ENCODE results near the gene EP400. TPM values are rescaled to one million over a fixed set of nuclear protein-coding genes. Genes with fewer than 3 reads are reported as not detected.

The EP400 gene
- total RNA-seq, 6 experiments from 2014 or later = 27.5 to 35.3 (median 30.4) TPM

DNA sequence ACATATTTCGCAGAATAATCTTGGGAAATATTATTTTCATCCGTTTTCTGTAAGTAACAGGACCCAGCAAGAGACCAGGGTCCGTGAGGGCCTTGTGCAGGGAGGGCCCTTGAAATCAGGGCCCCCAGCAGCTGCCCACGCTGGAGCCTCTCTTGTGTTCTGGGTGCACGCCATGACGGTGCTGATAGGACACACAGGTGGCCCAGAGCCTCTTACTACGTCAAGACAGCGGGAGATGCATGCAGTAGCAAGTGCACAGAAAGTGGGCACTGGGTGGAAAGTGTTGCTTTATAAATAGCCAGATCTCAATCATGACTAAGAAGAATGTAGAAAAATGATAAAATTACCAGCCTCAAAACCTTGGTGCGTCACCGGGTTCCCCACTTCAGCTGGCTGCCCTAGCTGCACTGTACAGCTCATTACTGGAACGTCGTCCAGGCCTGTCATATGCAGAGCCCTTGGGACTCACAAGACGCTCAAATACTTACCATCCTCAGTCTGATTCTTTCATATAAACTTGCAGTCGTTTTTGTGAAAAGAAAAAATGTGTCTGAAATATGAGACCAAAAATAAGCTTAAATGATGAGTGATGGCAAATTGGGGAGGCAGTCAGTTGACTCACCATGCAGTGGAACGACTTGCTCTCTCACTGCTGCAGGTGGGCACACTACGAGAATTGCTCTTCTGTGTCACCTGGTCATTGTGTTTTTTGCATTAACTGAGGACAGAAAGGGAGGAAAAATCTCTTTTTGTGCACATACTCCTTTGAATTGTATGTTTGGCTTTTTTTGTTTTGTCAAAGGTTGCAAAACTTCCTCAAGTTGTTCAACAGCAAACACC lies 126.2 kb downstream of the EP400 start:
- H3K27me3 Mint-ChIP-seq (ENCODE audit: insufficient read depth) = 0 out of 2 replicates have a peak, but pooled peaks cover 3% of the 10 kb centered on the region
- H3K4me1 Mint-ChIP-seq (ENCODE audit: low read depth) = peaks cover 13% of the 10 kb centered on the region
- no peak for DNase-seq
- TF ChIP-seq, protein P1, sequence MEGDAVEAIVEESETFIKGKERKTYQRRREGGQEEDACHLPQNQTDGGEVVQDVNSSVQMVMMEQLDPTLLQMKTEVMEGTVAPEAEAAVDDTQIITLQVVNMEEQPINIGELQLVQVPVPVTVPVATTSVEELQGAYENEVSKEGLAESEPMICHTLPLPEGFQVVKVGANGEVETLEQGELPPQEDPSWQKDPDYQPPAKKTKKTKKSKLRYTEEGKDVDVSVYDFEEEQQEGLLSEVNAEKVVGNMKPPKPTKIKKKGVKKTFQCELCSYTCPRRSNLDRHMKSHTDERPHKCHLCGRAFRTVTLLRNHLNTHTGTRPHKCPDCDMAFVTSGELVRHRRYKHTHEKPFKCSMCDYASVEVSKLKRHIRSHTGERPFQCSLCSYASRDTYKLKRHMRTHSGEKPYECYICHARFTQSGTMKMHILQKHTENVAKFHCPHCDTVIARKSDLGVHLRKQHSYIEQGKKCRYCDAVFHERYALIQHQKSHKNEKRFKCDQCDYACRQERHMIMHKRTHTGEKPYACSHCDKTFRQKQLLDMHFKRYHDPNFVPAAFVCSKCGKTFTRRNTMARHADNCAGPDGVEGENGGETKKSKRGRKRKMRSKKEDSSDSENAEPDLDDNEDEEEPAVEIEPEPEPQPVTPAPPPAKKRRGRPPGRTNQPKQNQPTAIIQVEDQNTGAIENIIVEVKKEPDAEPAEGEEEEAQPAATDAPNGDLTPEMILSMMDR (IDR thresholded peaks at IDR 0.05) = no peak
- no peak overlapping the region for H3K4me3 Mint-ChIP-seq
- H3K9me3 Mint-ChIP-seq = no peaks in the 10 kb centered on the region
- peaks cover 29% of the 10 kb centered on the region for H3K36me3 Mint-ChIP-seq (ENCODE audit: low read depth)
- H3K27ac Mint-ChIP-seq = no peak overlapping the region

DNA sequence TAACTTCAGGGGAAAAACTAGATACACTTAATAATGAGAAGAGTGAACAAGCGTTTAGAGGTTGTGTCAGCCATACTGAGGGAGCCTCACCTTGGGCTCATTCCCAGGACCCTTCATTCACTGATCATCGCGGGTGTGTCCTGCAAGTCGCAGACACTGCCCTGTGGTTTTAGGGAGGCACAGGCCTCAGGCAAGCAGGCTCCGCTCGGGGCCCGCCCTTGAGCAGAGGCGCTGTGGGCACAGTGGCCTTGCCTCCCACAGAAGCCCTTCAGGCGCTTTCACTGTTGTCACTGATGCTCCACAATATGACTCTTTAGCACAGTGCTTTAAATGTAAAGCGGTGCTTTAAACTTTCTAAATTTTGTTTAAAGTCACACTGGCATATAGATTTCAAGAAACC lies 127.0 kb downstream of the EP400 start:
- no peaks in the 10 kb centered on the region for H3K9me3 Mint-ChIP-seq

DNA sequence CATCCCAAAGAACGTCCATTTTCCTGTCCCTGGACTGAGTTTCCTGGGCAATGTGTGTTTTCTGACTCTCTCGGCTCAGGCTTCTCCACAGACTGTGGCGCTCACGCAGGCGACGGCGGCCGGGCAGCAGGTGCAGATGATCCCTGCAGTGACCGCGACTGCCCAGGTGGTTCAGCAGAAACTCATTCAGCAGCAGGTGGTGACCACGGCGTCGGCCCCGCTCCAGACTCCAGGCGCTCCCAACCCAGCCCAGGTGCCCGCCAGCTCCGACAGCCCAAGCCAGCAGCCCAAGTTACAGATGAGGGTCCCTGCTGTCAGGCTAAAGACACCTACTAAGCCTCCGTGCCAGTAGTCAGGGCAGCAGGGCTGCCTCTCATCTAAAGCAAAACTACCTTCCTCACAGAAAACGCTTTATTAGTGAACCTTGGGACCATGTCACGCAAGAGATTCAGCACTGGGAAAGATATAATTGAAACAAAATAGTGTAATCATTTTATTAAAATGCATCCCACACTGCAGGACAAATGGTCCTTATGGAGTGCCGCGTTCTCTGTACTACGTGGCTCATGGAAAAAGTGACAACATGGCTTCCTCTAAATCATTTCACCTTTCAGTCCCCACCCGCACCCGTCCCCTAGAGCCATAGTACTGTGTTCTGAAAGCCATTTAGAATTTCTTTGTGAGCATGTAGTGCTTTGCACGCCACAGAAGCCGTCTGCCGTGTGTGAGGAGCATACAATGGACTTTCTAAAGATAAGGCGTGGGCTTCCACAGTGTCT lies 127.8 kb downstream of the EP400 start:
- peaks cover 13% of the 10 kb centered on the region for H3K4me1 Mint-ChIP-seq (ENCODE audit: low read depth)

More for the DNA sequence above, 127.0 kb downstream of the EP400 start:
- no peak overlapping the region for H3K27ac Mint-ChIP-seq
- no peak overlapping the region for H3K4me3 Mint-ChIP-seq
- TF ChIP-seq, protein P1 (IDR thresholded peaks at IDR 0.05) = no peak
- H3K27me3 Mint-ChIP-seq (ENCODE audit: insufficient read depth) = 0 out of 2 replicates have a peak, but pooled peaks cover 3% of the 10 kb centered on the region
- H3K4me1 Mint-ChIP-seq (ENCODE audit: low read depth) = peaks cover 13% of the 10 kb centered on the region
- H3K36me3 Mint-ChIP-seq (ENCODE audit: low read depth) = peaks cover 29% of the 10 kb centered on the region
- no peak for DNase-seq

GRCh38 chr12:132078190-132078589 lies 128.4 kb downstream of the EP400 start:
- TF ChIP-seq, protein P1 (IDR thresholded peaks at IDR 0.05) = no peak
- DNase-seq = peak; percentile 85
- no peaks in the 10 kb centered on the region for H3K9me3 Mint-ChIP-seq
- peak overlapping the region; percentile 86 for H3K27ac Mint-ChIP-seq
- H3K27me3 Mint-ChIP-seq (ENCODE audit: insufficient read depth) = 0 out of 2 replicates have a peak, but pooled peaks cover 3% of the 10 kb centered on the region
- peak overlapping the region; percentile 60 for H3K4me3 Mint-ChIP-seq
- peaks cover 13% of the 10 kb centered on the region for H3K4me1 Mint-ChIP-seq (ENCODE audit: low read depth)
- peaks cover 29% of the 10 kb centered on the region for H3K36me3 Mint-ChIP-seq (ENCODE audit: low read depth)

More for the DNA sequence above, 127.8 kb downstream of the EP400 start:
- peaks cover 29% of the 10 kb centered on the region for H3K36me3 Mint-ChIP-seq (ENCODE audit: low read depth)
- H3K27ac Mint-ChIP-seq = peak overlapping the region; percentile 86
- no peak for DNase-seq
- TF ChIP-seq, protein P1 (IDR thresholded peaks at IDR 0.05) = no peak
- H3K4me3 Mint-ChIP-seq = no peak overlapping the region
- no peaks in the 10 kb centered on the region for H3K9me3 Mint-ChIP-seq
- H3K27me3 Mint-ChIP-seq (ENCODE audit: insufficient read depth) = 0 out of 2 replicates have a peak, but pooled peaks cover 3% of the 10 kb centered on the region

- peaks cover 3% of the 10 kb centered on the region; the same call in 1 of the 2 replicates for H3K27me3 Mint-ChIP-seq (ENCODE audit: insufficient read depth)
- no peaks in the 10 kb centered on the region for H3K9me3 Mint-ChIP-seq
- no peak overlapping the region for H3K4me3 Mint-ChIP-seq
- TF ChIP-seq, protein P1 (IDR thresholded peaks at IDR 0.05) = no peak
- H3K36me3 Mint-ChIP-seq (ENCODE audit: low read depth) = peaks cover 28% of the 10 kb centered on the region
- DNase-seq = no peak
- peaks cover 20% of the 10 kb centered on the region for H3K4me1 Mint-ChIP-seq (ENCODE audit: low read depth)
- H3K27ac Mint-ChIP-seq = no peak overlapping the region
Measured at GRCh38 chr12:132079200-132079599, 129.5 kb downstream of the EP400 start.

Data from HFFc6 (cell line).